Fibroblast of the aortic adventitia (primary cell): ENCODE measurements around the gene TFCP2. TPM values are rescaled to one million over a fixed set of nuclear protein-coding genes. Genes with fewer than 3 reads are reported as not detected.

Experiments
- DNase-seq: peaks from one replicate; pipeline ENCODE4 v3.0.0-alpha.2; 2010; ENCODE audit warnings: low read depth
- H3K4me3 ChIP-seq: 2 replicates; pipeline ENCODE4 v1.5.1; 2011; ENCODE audit warnings: low read depth, mild to moderate bottlenecking, control low read depth, low read length, moderate library complexity
- total RNA-seq: library from RNA; depleted of rRNA; stranded (reverse); fragments of >200 nt; gene quantifications from 2 replicates; pipeline ENCODE4 v1.2.3, GENCODE V29; 2012; ENCODE audit warnings: low replicate concordance
- TF ChIP-seq, protein P1 (sequence below): IDR thresholded peaks from 2 replicates; pipeline ENCODE4 v1.5.1; 2011; ENCODE audit warnings: mild to moderate bottlenecking, low read length, control low read depth, inconsistent platforms; ENCODE audit not compliant: insufficient read depth

Gene TFCP2
- total RNA-seq, 1 donor: 10.8 TPM

DNA sequence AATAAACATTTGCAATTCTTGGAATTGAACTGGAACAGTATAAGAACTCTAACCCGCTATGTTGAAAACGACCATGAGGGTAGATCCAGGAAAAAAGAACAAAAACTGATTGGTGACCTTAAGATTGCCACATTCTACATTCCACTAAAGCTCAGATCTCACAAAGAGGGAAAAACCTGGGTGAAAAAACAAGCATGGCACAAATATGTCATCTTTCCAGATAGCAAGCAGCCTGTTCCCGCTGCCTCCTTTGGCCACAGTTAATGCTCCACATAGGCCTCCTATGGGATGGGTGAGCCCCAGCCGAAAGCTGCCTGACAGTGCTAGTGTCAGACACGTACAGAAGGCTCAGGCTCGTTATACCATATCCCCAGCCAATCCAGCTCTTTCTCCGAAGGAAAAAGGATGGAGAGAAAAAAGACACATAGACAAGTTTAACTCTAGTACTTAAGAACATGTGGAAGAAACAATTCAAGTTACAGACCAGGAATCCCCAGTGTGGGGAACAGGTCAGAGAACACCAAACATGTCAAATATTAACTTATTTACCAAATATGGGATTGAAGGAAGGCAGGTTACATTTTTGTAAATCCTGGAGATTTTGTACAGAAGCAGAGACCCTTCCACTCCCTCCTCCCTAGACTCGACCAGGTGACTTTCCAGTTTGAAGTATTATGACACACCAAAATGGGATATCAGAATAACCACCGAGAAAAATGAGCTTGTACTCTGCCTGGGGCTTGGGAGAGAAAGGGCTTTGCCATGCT lies 110.1 kb downstream of the TFCP2 start:
- no peak for DNase-seq
- H3K4me3 ChIP-seq: no peak overlapping the region
- TF ChIP-seq, protein P1, sequence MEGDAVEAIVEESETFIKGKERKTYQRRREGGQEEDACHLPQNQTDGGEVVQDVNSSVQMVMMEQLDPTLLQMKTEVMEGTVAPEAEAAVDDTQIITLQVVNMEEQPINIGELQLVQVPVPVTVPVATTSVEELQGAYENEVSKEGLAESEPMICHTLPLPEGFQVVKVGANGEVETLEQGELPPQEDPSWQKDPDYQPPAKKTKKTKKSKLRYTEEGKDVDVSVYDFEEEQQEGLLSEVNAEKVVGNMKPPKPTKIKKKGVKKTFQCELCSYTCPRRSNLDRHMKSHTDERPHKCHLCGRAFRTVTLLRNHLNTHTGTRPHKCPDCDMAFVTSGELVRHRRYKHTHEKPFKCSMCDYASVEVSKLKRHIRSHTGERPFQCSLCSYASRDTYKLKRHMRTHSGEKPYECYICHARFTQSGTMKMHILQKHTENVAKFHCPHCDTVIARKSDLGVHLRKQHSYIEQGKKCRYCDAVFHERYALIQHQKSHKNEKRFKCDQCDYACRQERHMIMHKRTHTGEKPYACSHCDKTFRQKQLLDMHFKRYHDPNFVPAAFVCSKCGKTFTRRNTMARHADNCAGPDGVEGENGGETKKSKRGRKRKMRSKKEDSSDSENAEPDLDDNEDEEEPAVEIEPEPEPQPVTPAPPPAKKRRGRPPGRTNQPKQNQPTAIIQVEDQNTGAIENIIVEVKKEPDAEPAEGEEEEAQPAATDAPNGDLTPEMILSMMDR: no peak

DNA sequence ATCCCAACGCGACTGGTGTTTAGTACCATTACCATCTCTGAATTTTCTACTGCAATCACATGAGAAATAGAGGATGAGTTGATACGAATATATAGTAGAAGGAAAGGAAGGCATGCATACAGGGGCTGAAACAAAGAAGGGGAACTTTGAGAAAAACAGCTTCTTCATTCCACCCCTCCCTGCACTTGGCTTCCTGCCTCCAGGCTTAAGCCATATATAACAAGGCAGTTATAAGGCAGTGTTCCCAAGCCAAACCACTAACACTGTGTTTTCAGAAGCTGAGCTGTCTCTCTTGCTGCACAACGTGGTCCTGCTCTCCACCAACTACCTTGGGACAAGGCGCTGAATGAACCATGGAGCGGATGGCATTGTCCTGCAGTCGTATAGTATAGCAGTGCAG lies 113.8 kb downstream of the TFCP2 start:
- TF ChIP-seq, protein P1: no peak
- H3K4me3 ChIP-seq: no peak overlapping the region
- no peak for DNase-seq

DNA sequence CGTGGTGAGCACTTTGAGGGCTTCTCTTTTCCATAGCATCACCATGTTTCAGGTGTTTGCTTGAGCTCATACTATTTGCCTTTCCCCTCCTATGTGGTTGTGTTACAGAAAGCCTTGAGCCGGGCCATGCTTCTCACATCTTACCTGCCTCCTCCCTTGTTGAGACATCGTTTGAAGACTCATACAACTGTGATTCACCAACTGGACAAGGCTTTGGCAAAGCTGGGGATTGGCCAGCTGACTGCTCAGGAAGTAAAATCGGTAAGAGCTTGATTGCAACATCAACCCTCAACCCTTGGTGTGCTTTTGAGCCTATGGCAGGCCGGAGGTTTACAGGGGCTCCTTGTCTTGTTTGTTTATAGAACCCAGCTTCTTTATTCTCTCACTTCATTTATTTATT lies 116.7 kb downstream of the TFCP2 start:
- DNase-seq: peak; percentile 51
- H3K4me3 ChIP-seq: no peak overlapping the region
- TF ChIP-seq, protein P1: no peak

DNA sequence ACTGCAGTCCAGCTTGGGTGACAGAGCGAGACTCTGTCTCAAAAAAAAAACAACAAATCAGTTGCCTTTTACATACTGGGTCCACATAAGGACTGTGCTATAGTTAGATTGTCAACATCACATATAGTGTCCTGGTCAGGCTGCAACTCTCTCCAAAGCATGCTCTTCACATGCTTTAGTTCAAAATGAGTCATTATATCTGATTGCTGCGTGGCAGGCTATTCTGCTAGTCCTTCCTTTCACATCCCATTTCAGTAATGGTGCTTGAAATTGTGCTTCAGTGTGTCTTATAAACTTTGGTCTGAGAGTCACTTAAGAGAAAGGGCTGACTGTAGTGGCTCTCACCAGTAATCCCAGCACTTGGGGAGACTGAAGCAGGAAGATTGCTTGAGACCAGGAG lies 117.9 kb downstream of the TFCP2 start:
- DNase-seq: no peak

DNA sequence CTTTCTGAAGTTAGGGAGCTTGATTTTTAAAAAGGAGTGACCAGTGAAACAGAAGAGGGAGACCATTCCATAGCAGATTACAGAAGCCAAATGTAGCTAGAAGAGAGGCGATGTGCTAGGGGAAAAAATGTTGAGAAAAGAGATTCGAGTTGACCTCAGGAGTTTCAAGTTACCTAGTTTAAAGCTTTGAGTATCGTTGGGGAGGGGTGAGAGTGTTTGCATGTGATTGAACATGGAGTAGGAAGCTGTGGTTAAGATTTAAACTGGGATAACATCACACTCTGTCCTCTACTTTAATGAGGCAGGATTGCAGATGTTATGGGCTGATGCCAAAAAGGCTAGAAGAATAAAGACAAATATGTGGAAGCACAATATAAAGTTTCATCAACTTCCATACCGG lies 121.1 kb downstream of the TFCP2 start:
- TF ChIP-seq, protein P1: no peak
- H3K4me3 ChIP-seq: no peak overlapping the region
- no peak for DNase-seq

More for the DNA sequence above, 117.9 kb downstream of the TFCP2 start:
- no peak overlapping the region for H3K4me3 ChIP-seq
- TF ChIP-seq, protein P1: no peak

DNA sequence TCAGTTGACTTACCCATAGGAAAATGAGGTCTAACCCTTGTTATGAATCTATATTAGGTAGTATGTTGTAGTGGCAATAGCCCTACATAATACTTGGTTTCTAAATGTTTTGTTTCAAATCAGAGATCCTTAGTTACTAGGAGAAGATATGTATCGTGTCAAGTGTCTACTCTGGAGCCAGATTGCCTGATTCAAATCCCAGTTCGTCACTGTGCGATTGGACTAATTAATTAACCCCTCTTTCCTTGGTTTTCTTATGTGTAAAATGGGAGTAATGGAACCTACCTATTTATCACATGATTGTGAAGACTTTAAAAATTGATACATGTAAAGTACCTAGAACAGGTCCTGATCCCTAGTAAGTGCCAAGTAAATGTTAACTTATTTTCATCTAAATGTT lies 123.4 kb downstream of the TFCP2 start:
- TF ChIP-seq, protein P1: no peak
- no peak for DNase-seq
- peak overlapping the region; percentile 92 for H3K4me3 ChIP-seq
